ENCODE results near the gene RRAGA. TPM values are rescaled to one million over a fixed set of nuclear protein-coding genes. Genes with fewer than 3 reads are reported as not detected.
A peak's percentile ranks its signal among the peaks of the same experiment; 100 is the strongest.

Gene RRAGA
- total and polyA plus RNA-seq, 2 donors (not counting 3 experiments of a cell fraction or from before 2014, with no cell fraction given): 81.2 to 88.3 TPM

Small RNA genes lying within 50 kb of the gene (small RNA-seq; reads per million reads assigned to genes)
- gene RF00019 (ENCODE audit: insufficient read depth, insufficient read length, low read depth, low replicate concordance) (not detected), gene RNU6-264P (ENCODE audit: insufficient read depth, insufficient read length, low read depth, low replicate concordance) (not detected), gene SCARNA8 (ENCODE audit: insufficient read depth, insufficient read length, low read depth, low replicate concordance) (5.5 reads per million, percentile 41 among the genes with 10 or more reads in this experiment)

Other genes starting within 250 kb of the RRAGA start
- gene SAXO1, start 16.2 kb upstream of the RRAGA start, total RNA-seq: not detected in 2 replicates
- not detected in 2 replicates for gene SAXO1, start 16.2 kb upstream of the RRAGA start, polyA plus RNA-seq
- 18.9 and 19.6 TPM in 2 replicates for gene HAUS6, start 53.5 kb downstream of the RRAGA start, total RNA-seq
- gene HAUS6, start 53.5 kb downstream of the RRAGA start, polyA plus RNA-seq: 3.5 and 4.5 TPM in 2 replicates
- 44.7 and 45.5 TPM in 2 replicates for gene PLIN2, start 78.1 kb downstream of the RRAGA start, total RNA-seq
- gene PLIN2, start 78.1 kb downstream of the RRAGA start, polyA plus RNA-seq: 76.8 and 95.0 TPM in 2 replicates
- 36.5 and 36.8 TPM in 2 replicates for gene DENND4C, start 181.3 kb downstream of the RRAGA start, total RNA-seq
- gene DENND4C, start 181.3 kb downstream of the RRAGA start, polyA plus RNA-seq: 7.8 and 9.6 TPM in 2 replicates